SW 1271 (cell line): Measurements from ENCODE around the gene SHROOM4.

Experiments used
- DNase-seq, 2 experiments: peaks; one replicate each; lab custom pipeline; 2025; lab: John Stamatoyannopoulos, UW

The SHROOM4 gene

DNA sequence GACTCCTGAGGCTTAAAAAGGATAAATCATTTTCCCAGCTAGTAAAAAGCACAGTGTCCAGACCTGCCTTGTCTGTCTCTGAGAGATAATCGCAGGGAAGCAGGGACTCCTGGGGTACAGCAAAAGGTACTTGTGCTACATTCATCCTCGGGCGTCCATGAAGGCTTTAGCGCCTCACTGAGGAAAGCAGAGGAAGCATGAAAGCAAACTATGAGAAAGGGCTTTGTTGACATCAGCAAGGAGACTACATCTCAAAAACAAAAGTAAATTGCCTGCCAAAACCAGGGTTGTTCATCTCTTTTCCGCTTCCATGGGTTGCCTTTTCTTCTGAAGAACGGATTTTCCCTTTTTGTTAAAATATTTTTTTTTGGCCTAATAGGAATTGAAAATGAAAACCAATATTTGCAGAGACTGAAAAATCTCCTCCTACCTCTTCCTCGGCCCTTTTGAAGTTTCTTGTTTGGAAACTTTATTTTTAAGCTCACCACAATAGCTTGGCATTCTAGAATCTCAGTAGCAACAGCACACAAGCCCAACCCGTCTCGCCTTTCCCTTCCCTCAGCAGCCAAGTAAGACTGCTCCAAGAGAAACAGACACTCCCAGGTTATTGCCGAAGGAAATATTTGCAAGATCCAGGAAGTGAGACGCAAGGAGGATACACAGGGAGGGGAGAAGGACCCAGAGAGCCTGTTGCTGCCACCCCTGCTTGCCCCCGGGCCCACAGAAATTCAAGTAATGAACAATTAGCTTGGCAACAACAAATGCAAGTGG lies 195.0 kb downstream of the SHROOM4 start:
- no peak for DNase-seq

DNA sequence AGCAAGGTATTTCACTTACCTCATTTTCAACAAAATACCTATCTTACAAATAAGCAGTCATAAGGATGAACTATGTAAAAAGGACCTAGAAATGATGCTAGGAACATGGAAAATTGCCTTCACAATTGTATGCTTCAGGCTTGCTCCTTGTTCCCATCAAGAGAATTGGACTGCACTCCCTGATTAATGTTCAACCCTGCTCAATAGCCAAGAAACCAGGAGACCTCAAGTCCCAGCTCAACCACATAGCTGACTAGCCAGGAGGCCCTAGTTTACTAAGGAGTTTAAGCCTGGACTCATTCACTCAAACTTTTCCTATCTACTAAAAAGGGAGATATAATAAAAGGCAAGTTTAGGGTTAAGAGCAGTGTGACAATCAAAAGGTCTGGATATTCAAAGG lies 196.8 kb downstream of the SHROOM4 start:
- DNase-seq: no peak

GRCh38 chrX:50615570-50616158 lies 198.3 kb downstream of the SHROOM4 start:
- no peak for DNase-seq

GRCh38 chrX:50614460-50614859 lies 199.5 kb downstream of the SHROOM4 start:
- no peak for DNase-seq

DNA sequence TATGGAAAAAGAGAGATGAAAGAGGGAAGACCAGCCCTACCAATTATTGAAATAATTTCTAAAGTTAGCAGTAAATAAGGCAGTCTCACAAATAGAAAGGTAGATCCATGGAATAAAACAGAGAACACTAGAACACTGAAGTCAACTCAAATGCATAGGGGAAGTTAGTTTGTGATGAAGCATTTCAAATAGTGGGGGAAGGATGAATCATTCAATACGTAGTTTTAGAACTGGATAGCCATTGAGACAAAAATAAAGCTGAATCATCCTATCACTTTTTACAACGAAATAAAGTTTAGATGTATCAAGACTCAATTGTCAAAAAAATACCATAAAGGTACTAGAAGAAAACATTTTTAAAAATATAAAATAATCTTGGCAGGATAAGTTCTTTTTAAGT lies 200.1 kb downstream of the SHROOM4 start:
- no peak for DNase-seq

- DNase-seq: no peak
Measured at GRCh38 chrX:50609796-50610195, 204.2 kb downstream of the SHROOM4 start.

DNA sequence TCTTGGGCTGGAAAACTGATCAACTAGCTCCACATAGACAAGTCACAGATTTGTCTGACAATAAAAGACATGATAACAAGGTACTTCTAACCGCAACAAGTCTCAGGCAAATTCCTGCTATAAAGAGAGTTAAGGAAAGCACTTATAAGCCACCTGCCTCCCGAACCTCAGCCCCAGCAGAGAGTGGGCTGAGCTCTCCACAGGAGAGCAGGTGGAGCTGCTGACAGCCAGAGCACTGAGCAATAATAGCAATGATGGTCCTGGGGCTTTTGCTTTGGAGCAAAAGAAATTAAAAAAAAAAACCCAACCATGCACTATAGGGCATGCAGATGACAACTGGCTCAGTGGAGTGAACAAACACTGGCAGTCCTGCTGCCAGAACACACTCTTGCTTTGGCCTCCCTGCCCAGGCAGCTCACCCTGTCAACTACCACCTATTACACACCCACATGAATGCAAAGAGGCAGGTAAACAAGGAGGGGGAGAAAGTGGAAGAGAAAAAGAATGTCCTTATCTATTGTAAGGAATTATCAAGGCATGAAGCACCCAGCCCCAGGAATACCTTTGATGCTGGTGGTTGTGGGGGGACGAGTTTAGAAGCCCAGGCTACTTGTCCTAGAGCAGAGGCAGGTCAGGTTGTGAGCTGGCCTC lies 207.6 kb downstream of the SHROOM4 start:
- DNase-seq: no peak

DNA sequence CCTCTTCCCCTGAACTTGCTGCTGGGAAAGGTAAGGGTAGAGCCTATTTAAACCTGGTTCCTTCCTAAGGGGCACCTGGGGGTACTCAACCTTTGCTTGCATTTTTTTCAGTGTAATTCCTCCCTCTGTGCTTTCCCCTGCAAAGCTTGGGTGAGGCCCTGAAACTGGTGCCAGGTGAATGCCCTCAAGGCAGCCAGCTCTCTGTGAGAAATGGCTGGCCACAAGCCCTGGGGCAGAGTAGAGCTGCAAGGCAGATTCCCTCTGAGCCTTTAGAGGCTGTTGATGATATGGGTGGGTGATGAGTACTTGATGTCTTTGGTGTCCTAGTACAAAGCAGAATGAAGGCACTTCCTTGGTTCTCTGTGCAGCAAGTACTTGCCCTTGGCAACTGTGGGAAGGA lies 217.9 kb downstream of the SHROOM4 start:
- no peak for DNase-seq

- no peak for DNase-seq
Measured at GRCh38 chrX:50594788-50595187, 219.2 kb downstream of the SHROOM4 start.

DNA sequence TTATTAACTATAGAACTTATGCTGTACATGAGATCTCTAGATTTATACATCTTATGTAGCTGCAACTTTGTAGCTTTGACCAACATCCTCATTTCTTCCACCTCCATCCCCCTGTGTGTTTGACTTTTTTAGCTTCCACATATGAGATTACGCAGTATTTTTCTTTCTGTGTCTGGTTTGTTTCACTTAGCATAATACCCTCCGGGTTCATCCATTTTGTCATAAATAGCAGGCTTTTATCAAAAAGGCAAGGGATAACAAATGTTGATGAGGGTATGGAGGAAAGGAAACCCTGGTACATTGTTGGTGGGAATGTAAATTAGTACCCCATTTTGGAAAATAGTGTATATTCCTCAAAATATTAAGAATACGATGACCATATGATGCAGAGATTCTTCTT lies 227.0 kb downstream of the SHROOM4 start:
- DNase-seq: no peak

GRCh38 chrX:50586407-50586806 lies 227.6 kb downstream of the SHROOM4 start:
- DNase-seq: no peak

GRCh38 chrX:50581405-50581804 lies 232.6 kb downstream of the SHROOM4 start:
- no peak for DNase-seq

DNA sequence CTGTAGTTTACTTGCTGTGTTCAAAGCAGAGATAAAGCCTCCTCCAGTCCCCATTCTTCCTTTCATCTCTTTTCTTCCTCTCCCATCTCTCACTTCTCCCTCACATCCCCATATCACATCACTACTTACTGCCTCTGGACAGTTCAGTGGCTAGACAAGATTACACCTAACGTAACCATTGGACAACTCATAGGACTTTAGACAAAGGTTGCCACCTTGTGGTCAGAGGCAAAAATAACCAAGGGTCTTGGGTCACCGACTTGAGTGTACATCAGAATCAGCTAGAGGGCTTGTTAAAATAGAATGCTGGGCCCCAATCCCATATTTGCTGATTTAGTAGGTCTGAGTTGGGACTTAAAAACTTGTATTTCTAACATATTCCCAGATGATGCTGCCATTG lies 234.0 kb downstream of the SHROOM4 start:
- DNase-seq: peak in 1 of 2 experiments; percentile 17

- DNase-seq: no peak
Measured at GRCh38 chrX:50577326-50577725, 236.7 kb downstream of the SHROOM4 start.

GRCh38 chrX:50567636-50568035 lies 246.4 kb downstream of the SHROOM4 start:
- no peak for DNase-seq

DNA sequence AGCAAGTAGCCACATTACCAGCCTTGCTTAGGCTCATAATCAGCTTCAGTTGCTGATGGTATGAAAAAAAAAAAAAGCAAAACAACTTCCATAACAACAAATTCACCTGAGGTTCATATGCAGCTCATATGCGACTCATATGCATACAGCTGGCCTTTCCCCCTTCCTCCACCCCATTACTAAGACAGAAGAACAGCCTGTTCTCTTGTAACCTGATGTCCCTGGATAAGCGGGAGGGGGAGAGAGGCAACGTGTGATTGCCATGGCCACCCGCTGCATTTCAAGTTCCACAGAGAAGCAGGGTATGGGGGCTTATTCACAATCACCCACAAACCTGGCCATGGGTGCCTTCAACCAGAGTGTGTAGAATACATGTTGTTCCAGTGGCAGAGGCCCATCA lies 248.3 kb downstream of the SHROOM4 start:
- DNase-seq: no peak
